ENCODE results near the gene GBA2. TPM values are rescaled to one million over a fixed set of nuclear protein-coding genes. Genes with fewer than 3 reads are reported as not detected.

GBA2 gene
- total RNA-seq, 1 donor from 2014 or later = 69.8 TPM

DNA sequence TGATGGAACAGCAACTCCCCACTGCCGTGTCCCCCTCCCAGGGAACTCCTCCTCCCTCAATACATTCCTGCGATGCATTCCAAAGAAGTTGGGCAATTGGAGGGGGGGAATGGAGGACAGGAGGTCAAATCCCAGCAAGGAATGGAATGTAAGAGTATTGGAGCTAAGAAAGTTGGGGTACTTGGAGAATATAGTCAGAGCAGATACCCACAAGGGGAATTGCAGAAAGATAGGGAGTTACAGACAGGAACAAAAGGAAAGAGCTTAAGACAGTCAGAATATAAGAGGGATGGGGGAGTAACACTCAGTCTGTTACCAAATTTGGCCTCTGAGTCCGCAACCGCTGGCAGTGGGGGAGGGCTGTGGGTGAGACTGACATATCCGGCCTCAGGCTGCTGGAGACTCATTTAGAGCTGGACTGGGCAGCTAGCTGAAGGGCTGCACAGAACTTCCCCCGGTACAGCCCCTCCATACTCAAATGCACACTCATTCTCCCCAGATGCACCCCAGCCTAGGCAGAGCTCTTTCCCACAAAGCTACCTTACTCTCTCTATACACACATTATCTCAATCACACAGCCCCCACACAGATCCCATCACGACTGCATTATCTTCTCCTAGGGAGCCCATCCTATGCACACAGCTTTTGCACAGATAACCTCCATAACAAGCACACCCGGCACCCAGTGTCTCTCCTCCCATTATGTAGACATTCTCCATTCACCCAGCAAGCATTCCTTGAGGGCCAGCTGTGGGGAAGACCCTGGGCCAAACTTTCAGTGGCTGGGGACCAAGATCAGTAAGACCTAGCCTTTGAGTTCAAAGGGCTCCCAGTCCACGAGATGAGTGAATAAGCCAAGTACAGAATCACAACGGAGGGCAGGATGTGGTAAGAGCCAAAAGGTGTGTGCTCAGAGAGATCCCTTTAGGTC, 20.7 kb downstream of the GBA2 start:
- Mint-ChIP-seq H3K4me1 (ENCODE audit: unreplicated experiment) (peaks cover 17% of the 10 kb centered on the region), H3K4me3 (ENCODE audit: unreplicated experiment) (no peak overlapping the region), H3K27me3 (ENCODE audit: unreplicated experiment) (no peaks in the 10 kb centered on the region), H3K27ac (ENCODE audit: unreplicated experiment) (no peak overlapping the region), H3K36me3 (ENCODE audit: unreplicated experiment) (peaks cover 19% of the 10 kb centered on the region), H3K9me3 (ENCODE audit: unreplicated experiment) (no peaks in the 10 kb centered on the region)
- TF ChIP-seq, protein P1, sequence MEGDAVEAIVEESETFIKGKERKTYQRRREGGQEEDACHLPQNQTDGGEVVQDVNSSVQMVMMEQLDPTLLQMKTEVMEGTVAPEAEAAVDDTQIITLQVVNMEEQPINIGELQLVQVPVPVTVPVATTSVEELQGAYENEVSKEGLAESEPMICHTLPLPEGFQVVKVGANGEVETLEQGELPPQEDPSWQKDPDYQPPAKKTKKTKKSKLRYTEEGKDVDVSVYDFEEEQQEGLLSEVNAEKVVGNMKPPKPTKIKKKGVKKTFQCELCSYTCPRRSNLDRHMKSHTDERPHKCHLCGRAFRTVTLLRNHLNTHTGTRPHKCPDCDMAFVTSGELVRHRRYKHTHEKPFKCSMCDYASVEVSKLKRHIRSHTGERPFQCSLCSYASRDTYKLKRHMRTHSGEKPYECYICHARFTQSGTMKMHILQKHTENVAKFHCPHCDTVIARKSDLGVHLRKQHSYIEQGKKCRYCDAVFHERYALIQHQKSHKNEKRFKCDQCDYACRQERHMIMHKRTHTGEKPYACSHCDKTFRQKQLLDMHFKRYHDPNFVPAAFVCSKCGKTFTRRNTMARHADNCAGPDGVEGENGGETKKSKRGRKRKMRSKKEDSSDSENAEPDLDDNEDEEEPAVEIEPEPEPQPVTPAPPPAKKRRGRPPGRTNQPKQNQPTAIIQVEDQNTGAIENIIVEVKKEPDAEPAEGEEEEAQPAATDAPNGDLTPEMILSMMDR (IDR thresholded peaks at IDR 0.05) = no peak
- DNase-seq (ENCODE audit: extremely low spot score, unreplicated experiment) = no peak

DNA sequence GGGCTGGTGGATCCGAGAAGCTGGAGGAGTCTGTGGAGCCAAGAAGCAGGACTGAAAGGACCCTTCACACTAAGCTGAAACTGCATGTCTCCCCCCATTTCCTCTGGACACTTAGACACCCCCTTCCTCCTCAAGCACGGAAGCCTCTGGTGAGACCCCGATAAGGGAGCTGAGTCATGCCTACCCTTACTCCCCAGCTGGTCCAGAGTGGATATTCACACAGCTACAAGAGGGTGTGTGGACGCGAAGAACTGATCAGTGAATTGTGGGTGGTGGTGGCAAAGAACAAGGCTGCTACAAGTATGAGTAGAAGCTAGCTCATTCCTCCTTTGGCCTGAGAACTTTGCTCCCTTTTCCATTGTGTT, 21.4 kb downstream of the GBA2 start:
- TF ChIP-seq, protein P1 (IDR thresholded peaks at IDR 0.05) = no peak
- DNase-seq (ENCODE audit: extremely low spot score, unreplicated experiment) = no peak
- H3K9me3 Mint-ChIP-seq (ENCODE audit: unreplicated experiment) = no peaks in the 10 kb centered on the region
- H3K36me3 Mint-ChIP-seq (ENCODE audit: unreplicated experiment) = peaks cover 24% of the 10 kb centered on the region
- H3K4me1 Mint-ChIP-seq (ENCODE audit: unreplicated experiment) = peaks cover 12% of the 10 kb centered on the region
- no peak overlapping the region for H3K27ac Mint-ChIP-seq (ENCODE audit: unreplicated experiment)
- H3K27me3 Mint-ChIP-seq (ENCODE audit: unreplicated experiment) = no peaks in the 10 kb centered on the region
- no peak overlapping the region for H3K4me3 Mint-ChIP-seq (ENCODE audit: unreplicated experiment)

DNA sequence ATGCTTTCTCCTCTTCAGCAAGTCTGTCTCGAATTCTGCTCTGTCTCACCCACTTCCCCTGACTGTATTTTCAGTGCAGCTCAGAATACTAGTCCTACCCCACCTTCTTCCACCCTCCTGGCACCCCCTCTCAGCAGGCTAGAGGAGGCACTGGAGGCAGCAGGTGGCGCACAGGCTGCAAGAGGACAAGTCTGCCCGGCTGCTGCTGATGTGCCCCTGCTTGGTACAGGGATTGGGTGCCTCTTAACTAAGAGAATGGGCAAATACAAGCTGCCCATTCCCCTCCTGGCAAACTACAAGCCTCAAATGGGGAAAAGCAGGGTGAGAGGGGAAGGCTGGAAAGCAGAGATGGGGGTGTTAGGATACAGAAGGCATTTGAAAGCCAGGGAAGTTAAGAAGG, 22.1 kb downstream of the GBA2 start:
- TF ChIP-seq, protein P1 (IDR thresholded peaks at IDR 0.05) = no peak
- H3K36me3 Mint-ChIP-seq (ENCODE audit: unreplicated experiment) = peaks cover 30% of the 10 kb centered on the region
- no peak for DNase-seq (ENCODE audit: extremely low spot score, unreplicated experiment)
- H3K27ac Mint-ChIP-seq (ENCODE audit: unreplicated experiment) = no peak overlapping the region
- H3K4me3 Mint-ChIP-seq (ENCODE audit: unreplicated experiment) = no peak overlapping the region
- peaks cover 12% of the 10 kb centered on the region for H3K4me1 Mint-ChIP-seq (ENCODE audit: unreplicated experiment)
- no peaks in the 10 kb centered on the region for H3K9me3 Mint-ChIP-seq (ENCODE audit: unreplicated experiment)
- no peaks in the 10 kb centered on the region for H3K27me3 Mint-ChIP-seq (ENCODE audit: unreplicated experiment)

DNA sequence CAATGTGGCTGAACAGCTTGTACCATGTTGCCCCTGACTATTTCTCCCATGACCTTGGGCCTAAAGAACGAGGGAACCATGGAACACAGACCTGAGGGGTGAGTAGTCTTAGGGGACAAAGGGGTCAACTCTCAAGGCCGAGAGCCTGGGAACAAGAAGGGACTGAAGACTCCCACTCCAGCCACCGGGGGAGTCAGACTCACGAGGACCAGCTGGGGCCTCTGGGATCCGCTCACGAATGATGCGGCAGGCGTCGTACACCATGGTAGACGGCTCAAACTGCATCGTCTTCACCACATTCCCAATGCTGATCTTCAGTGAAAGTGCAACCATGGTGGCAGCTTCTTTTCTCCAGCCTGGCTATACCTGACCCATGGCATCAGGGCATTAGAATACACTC, 23.7 kb downstream of the GBA2 start:
- H3K36me3 Mint-ChIP-seq (ENCODE audit: unreplicated experiment) = peaks cover 37% of the 10 kb centered on the region
- no peaks in the 10 kb centered on the region for H3K27me3 Mint-ChIP-seq (ENCODE audit: unreplicated experiment)
- TF ChIP-seq, protein P1 (IDR thresholded peaks at IDR 0.05) = no peak
- no peak overlapping the region for H3K4me3 Mint-ChIP-seq (ENCODE audit: unreplicated experiment)
- H3K9me3 Mint-ChIP-seq (ENCODE audit: unreplicated experiment) = no peaks in the 10 kb centered on the region
- peaks cover 4% of the 10 kb centered on the region for H3K4me1 Mint-ChIP-seq (ENCODE audit: unreplicated experiment)
- H3K27ac Mint-ChIP-seq (ENCODE audit: unreplicated experiment) = no peak overlapping the region
- no peak for DNase-seq (ENCODE audit: extremely low spot score, unreplicated experiment)

DNA sequence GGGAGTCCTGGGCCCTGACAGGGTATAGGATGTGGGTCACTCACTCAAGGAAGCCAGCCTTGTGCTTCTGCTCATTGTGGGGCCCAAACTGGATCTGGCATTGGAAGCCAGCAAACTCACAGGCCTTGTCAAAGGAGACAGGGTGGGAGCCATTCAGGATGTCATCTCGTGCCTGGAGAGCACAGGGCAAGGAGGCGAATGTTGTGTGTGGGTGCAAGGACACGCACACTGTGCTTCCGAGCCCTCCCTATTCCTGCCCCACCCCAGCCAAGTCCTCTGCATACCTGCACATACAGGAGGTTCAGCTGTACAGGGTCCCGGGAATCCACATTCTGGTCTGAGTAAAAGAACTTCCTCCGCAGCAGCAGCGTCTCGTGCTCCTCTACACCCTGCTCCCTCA, 25.1 kb downstream of the GBA2 start:
- TF ChIP-seq, protein P1 (IDR thresholded peaks at IDR 0.05) = no peak
- Mint-ChIP-seq H3K9me3 (ENCODE audit: unreplicated experiment) (no peaks in the 10 kb centered on the region), H3K4me1 (ENCODE audit: unreplicated experiment) (peaks cover 4% of the 10 kb centered on the region), H3K4me3 (ENCODE audit: unreplicated experiment) (no peak overlapping the region), H3K27me3 (ENCODE audit: unreplicated experiment) (no peaks in the 10 kb centered on the region), H3K36me3 (ENCODE audit: unreplicated experiment) (peaks cover 48% of the 10 kb centered on the region), H3K27ac (ENCODE audit: unreplicated experiment) (no peak overlapping the region)
- no peak for DNase-seq (ENCODE audit: extremely low spot score, unreplicated experiment)
